GM12873 (cell line): ENCODE measurements around the gene ZNF337.

Experiments used
- CTCF ChIP-seq: IDR thresholded peaks from 2 replicates; pipeline ENCODE4 v1.5.1; 2012; ENCODE audit warnings: low read depth, mild to moderate bottlenecking, moderate library complexity, low read length, control low read depth; ENCODE audit not compliant: insufficient read depth; ENCODE audit errors: missing control alignments

Gene ZNF337

GRCh38 chr20:25733903-25734302, 37.2 kb upstream of the ZNF337 start:
- no peak for TF ChIP-seq CTCF

- TF ChIP-seq CTCF: no peak
Measured at GRCh38 chr20:25730862-25731261, 34.2 kb upstream of the ZNF337 start.

DNA sequence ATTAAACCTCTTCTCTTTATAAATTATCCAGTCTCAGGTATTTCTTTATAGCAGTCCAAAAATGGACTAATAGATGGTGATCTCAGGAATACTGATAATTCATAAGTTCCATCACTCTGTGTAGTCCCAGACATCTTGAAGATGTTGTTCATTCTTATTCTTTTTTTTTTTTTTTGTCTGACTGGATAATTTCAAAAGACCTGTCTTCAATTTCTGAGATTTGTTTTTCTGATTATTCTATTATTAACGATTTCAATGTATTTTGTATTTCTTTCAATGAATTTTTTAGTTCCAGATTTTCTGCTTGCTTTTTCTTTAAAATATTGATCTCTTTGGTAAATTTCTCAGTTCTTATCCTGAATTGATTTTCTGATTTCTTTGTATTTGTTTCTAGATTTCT, 29.7 kb upstream of the ZNF337 start:
- TF ChIP-seq CTCF: no peak

- TF ChIP-seq CTCF: no peak
Measured at GRCh38 chr20:25725639-25726038, 29.0 kb upstream of the ZNF337 start.

DNA sequence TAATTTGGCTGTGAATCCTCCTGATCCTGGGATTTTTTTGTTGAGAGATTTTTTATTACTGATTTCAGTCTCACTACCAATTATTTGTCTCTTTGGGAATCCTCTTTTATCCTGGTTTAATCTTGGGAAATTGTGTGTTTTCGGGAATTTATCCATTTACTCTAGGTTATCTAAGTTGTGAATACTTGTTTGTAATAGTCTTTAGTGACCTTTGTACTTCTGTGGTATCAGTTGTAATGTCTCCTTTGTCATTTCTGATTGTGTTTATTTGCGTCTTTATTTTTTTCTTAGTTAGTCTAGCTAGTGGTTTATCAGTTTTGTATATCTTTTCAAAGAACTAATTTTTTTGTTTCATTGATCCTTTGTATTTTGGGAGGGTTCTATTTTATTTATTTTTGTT, 27.3 kb upstream of the ZNF337 start:
- no peak for TF ChIP-seq CTCF

- TF ChIP-seq CTCF: no peak
Measured at GRCh38 chr20:25720285-25720684, 23.6 kb upstream of the ZNF337 start.

GRCh38 chr20:25707695-25708094, 11.0 kb upstream of the ZNF337 start:
- no peak for TF ChIP-seq CTCF
